DOHH2 (cell line): ENCODE results near the gene PAIP2.
"Not testable (repeated sequence)": the region's sequence is repeated elsewhere in the genome, so short reads cannot be mapped to it uniquely, and the experiment has no call there.

Source experiments
- H3F3A ChIP-seq: fragments of 200-600 bp; sonication (generic), shearing (Covaris generic); 2 replicates; pipeline ENCODE4 v1.6.0; 2016; ENCODE audit warnings: antibody characterized with exemption, mild to moderate bottlenecking; ENCODE audit not compliant: control insufficient read depth, insufficient read depth
- H3K27ac ChIP-seq: fragments of 200-600 bp; sonication (generic); 2 replicates; pipeline ENCODE4 v1.5.1; 2014; ENCODE audit warnings: low read depth, mild to moderate bottlenecking, low read length, moderate library complexity
- H3K27me3 ChIP-seq: fragments of 200-600 bp; sonication (generic); 2 replicates; pipeline ENCODE4 v1.6.1; 2014; ENCODE audit warnings: mild to moderate bottlenecking, low read length, mixed read lengths; ENCODE audit not compliant: control insufficient read depth
- H3K36me3 ChIP-seq: fragments of 200-600 bp; sonication (generic); 2 replicates; pipeline ENCODE4 v1.6.1; 2014; ENCODE audit warnings: mild to moderate bottlenecking, low read length, moderate library complexity, mixed read lengths; ENCODE audit not compliant: control insufficient read depth
- H3K4me1 ChIP-seq: fragments of 200-600 bp; sonication (generic); 2 replicates; pipeline ENCODE4 v1.6.1; 2014; ENCODE audit warnings: mild to moderate bottlenecking, low read length, mixed read lengths; ENCODE audit not compliant: control insufficient read depth
- H3K4me2 ChIP-seq: fragments of 200-600 bp; sonication (generic); 2 replicates; pipeline ENCODE4 v1.6.0; 2014; ENCODE audit warnings: mild to moderate bottlenecking, low read length, moderate library complexity
- H3K4me3 ChIP-seq: fragments of 200-600 bp; sonication (generic); 2 replicates; pipeline ENCODE4 v1.5.1; 2014; ENCODE audit warnings: mild to moderate bottlenecking, low read length, mixed read lengths
- H3K79me2 ChIP-seq: fragments of 200-600 bp; sonication (generic); 2 replicates; pipeline ENCODE4 v1.6.1; 2014; ENCODE audit warnings: mild to moderate bottlenecking, low read length, mixed read lengths; ENCODE audit not compliant: control insufficient read depth
- H3K9me2 ChIP-seq: fragments of 200-600 bp; sonication (generic); replicated peaks from 2 replicates; pipeline ENCODE4 v1.6.1; 2014; ENCODE audit warnings: mild to moderate bottlenecking, low read length, mixed read lengths; ENCODE audit not compliant: control insufficient read depth
- H3K9me3 ChIP-seq: fragments of 200-600 bp; sonication (generic); 2 replicates; pipeline ENCODE4 v1.6.1; 2014; ENCODE audit warnings: antibody characterized with exemption, low read length, mixed read lengths; ENCODE audit not compliant: control insufficient read depth, insufficient read depth
- H4K20me1 ChIP-seq: fragments of 200-600 bp; sonication (generic); 2 replicates; pipeline ENCODE4 v1.6.0; 2014; ENCODE audit warnings: low read depth, mild to moderate bottlenecking, antibody characterized with exemption, low read length, moderate library complexity; ENCODE audit not compliant: control insufficient read depth, insufficient read depth
- CTCF ChIP-seq: fragments of 200-600 bp; sonication (generic); IDR thresholded peaks from one replicate; pipeline ENCODE4 v1.5.1; 2014; ENCODE audit warnings: antibody characterized with exemption, mild to moderate bottlenecking, low read depth, low read length; ENCODE audit not compliant: poor library complexity, severe bottlenecking
- EZH2phosphoT487 ChIP-seq: fragments of 200-600 bp; sonication (generic); IDR thresholded peaks from 2 replicates; pipeline ENCODE4 v1.6.1; 2017; ENCODE audit warnings: borderline replicate concordance, mild to moderate bottlenecking, antibody characterized with exemption, low read length, moderate library complexity, mixed read lengths

PAIP2 gene

DNA sequence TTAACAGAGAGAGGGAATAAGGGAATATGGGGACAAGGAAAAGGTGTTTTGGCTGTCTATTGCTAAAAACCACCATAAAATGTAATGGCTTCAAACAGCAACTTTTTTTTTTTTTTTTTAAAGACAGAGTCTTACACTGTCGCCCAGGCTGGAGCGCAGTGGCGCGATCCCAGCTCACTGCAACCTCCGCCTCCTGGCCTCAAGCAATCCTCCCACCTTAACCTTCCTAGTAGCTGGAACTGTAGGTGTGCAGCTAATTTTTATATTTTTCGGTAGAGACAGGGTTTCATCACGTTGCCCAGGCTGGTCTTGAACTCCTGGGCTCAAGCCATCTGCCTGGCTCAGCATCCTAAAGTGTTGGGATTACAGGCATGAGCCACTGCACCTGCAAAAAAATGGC is 66.5 kb downstream of the PAIP2 start:
- no peaks in the 10 kb centered on the region for H3K9me2 ChIP-seq
- no peak for TF ChIP-seq EZH2phosphoT487
- TF ChIP-seq CTCF, result no peak
- H4K20me1 ChIP-seq, result no peaks in the 10 kb centered on the region
- no peaks in the 10 kb centered on the region for H3K9me3 ChIP-seq
- peak overlapping the region; percentile 53; the same call in 1 of the 2 replicates for H3K4me2 ChIP-seq
- peaks cover 34% of the 10 kb centered on the region for H3K4me1 ChIP-seq
- no peak overlapping the region for H3K4me3 ChIP-seq
- no peaks in the 10 kb centered on the region for H3K36me3 ChIP-seq
- H3K27me3 ChIP-seq, result no peaks in the 10 kb centered on the region
- H3K79me2 ChIP-seq, result no peaks in the 10 kb centered on the region
- H3F3A ChIP-seq, result peaks cover 3% of the 10 kb centered on the region
- H3K27ac ChIP-seq, result no peak overlapping the region

- H3K27ac ChIP-seq, H3F3A ChIP-seq, H4K20me1 ChIP-seq, H3K9me2 ChIP-seq, H3K79me2 ChIP-seq, H3K4me3 ChIP-seq, H3K4me2 ChIP-seq, H3K27me3 ChIP-seq, H3K36me3 ChIP-seq, H3K9me3 ChIP-seq: not testable (repeated sequence)
- H3K4me1 ChIP-seq, result peaks cover 30% of the 10 kb centered on the region
Measured at GRCh38 chr5:139409116-139409515, 67.5 kb downstream of the PAIP2 start.

DNA sequence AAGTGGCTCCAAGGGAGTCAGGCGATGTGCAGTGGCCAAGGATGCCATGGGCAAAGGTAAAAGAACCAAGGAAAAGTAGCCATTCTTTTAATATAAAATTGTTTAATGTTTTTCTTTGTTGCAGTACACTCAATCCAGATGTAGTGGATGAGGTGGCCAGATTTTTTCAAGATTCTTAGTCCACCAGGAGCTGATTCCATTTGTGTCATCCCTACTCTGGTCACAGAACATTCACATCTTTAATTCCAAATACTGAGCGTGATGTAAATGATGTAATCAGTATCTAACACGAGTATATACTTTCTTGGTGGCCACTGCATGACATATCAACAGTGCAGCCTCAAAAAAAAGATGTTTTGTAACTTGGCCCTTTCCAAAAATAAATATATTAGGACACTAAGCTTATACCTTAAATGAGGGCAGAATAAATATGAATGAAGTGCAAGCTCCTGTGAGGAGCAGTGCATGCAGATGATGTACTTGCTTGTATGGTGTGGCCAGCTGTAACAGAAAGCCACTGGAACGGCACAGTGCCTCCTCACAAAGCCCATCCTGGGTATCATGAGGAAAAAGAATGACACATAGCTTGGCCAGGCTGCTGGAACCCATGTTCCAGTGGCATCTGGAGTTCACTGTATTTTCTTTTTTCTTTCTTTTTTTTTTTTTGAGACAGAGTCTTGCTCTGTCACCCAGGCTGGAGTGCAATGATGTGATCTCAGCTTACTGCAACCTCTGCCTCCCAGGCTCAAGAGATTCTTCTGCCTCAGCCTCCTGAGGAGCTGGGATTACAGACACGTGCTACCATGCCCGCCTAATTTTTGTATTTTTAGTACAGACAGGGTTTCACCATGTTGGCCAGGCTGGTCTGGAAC is 68.7 kb downstream of the PAIP2 start:
- no peak overlapping the region for H3K4me2 ChIP-seq
- TF ChIP-seq EZH2phosphoT487, result no peak
- no peak for TF ChIP-seq CTCF
- no peaks in the 10 kb centered on the region for H3K9me3 ChIP-seq
- no peaks in the 10 kb centered on the region for H3K9me2 ChIP-seq
- H3K27me3 ChIP-seq, result no peaks in the 10 kb centered on the region
- no peaks in the 10 kb centered on the region for H3F3A ChIP-seq
- no peaks in the 10 kb centered on the region for H4K20me1 ChIP-seq
- no peaks in the 10 kb centered on the region for H3K79me2 ChIP-seq
- H3K4me1 ChIP-seq, result peaks cover 21% of the 10 kb centered on the region
- no peak overlapping the region for H3K27ac ChIP-seq
- no peak overlapping the region for H3K4me3 ChIP-seq
- no peaks in the 10 kb centered on the region for H3K36me3 ChIP-seq

- H3K4me2 ChIP-seq, result no peak overlapping the region
- H4K20me1 ChIP-seq, result no peaks in the 10 kb centered on the region
- no peaks in the 10 kb centered on the region for H3K36me3 ChIP-seq
- H3K79me2 ChIP-seq, result no peaks in the 10 kb centered on the region
- H3K27me3 ChIP-seq, result no peaks in the 10 kb centered on the region
- H3K9me3 ChIP-seq, result no peaks in the 10 kb centered on the region
- H3K9me2 ChIP-seq, result no peaks in the 10 kb centered on the region
- H3F3A ChIP-seq, result no peaks in the 10 kb centered on the region
- H3K4me3 ChIP-seq, result no peak overlapping the region
- no peak overlapping the region for H3K27ac ChIP-seq
- no peak for TF ChIP-seq EZH2phosphoT487
- TF ChIP-seq CTCF, result no peak
- peaks cover 21% of the 10 kb centered on the region for H3K4me1 ChIP-seq
Measured at GRCh38 chr5:139410993-139411828, 69.6 kb downstream of the PAIP2 start.
